ENCODE measurements around the gene NELL2.

NELL2 gene

GRCh38 chr12:44589697-44590096, 286.4 kb downstream of the NELL2 start:
- no peak for DNase-seq

- no peak for DNase-seq
These were observed 287.5 kb downstream of the NELL2 start for GRCh38 chr12:44588651-44589050.

- DNase-seq, result no peak
These were observed 291.5 kb downstream of the NELL2 start for GRCh38 chr12:44584625-44585024.

DNA sequence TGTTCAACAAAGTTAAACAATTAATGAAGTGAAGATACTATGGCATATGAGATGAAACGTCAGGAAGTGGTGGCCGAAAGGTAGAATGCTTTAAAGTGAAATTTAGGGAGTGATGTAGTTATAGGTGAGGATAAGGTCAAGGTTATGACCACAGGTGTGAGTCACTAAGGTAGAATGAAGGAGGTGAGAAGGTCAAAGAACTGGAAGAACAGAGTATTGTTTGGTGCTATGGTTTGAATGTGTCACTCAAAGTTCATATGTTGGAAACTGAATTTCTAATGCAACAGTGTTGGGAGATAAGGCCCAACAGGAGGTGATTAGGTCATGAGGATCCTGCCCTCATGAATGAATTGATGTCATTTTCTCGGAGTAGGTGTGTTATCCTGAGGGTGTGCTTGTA, 293.6 kb downstream of the NELL2 start:
- no peak for DNase-seq

DNA sequence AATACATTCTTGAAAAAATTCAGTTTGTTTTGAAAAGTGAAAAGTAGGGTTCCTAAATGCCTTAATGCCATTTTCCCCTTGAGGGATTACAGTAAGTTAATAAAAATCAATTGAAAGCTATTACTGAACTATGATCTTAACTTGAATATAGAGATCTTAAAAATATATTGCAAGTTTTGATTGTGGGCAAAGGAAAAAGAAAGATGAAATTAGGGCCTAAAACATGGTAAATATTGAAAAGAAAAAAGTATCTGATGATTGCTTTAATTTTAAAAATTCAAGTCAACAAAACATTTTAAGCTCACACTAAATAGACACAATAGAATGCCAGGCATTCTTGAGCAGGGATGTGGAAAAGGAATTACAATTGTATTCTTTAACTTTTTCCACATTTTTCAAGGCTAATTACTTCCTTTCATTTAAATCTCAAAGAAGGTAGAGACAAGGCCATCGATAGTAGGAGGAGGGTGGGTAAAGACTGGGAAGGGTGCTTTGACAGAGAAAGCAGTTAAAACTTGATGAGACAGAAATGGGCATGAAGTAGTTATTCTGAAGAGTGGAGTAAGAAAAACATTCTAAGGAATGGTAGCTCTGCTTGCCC, 294.4 kb downstream of the NELL2 start:
- DNase-seq, result no peak

GRCh38 chr12:44574586-44574985, 301.5 kb downstream of the NELL2 start:
- DNase-seq, result no peak

DNA sequence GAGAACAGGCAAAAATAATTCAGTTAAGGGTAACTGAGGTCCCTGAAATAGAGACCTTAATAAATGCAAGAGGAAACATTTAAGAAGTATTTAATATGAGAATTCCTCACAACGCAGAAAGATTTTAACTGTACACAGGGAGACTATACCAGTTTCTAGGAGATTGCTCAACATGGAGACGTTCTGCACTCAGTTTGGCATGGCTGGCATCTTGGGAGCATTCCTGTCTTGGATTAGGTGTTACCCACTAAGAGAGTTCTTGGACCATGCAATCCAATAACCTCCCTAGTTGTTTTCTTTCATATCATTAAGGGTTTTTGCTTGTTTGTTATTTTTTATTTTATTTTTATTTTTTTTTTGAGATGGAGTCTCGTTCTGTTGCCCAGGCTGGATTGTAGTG, 302.4 kb downstream of the NELL2 start:
- no peak for DNase-seq

DNA sequence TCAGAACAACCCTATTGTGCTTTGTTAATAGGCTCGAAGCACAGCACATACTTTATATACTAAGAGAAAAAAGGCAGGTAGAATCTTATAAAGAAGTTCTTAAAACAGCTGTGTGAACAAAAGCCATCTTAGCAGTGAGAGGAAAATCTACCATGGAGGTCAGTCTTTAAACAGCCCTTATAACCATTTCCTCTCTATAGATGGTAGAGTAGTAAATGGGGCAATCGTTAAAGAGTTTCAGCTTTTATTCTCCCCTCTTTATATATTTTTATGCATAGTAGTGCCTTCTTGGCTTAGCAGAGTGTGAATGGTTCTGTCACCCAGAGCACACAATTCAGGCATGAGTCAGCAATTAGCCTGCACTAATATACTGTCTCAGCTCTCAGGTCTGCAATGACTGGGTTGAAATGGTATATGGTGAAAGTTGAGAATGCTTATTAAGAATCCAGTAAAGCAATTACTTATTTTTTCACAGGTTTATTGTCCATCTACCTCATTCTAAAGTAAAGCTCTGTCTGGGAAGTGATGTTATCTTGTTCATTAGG, 305.0 kb downstream of the NELL2 start:
- DNase-seq, result no peak

DNA sequence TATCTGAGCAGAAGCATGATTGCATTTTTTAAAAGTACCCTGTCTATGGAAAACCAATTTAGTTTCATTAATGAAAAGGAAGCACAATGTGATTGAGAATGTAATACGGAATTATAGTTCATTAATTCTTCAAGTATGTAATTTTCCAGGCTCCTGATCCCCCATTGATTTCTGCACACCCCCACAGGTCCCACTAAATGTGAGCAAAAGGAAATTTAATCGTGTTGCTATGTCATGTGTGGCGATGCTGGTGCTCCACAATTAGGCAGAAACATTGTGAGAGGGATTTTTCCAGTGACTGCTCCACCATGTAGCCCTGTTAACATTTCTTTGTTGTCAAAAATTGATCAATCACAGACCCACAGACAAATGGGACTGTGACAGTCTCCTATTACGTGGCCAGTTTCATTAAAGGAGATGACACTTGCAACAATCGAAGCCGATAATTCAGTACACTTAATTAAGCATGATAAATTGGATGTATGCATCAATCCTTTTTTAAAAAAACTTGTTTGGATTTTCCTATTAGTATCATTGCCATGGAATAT, 306.0 kb downstream of the NELL2 start:
- no peak for DNase-seq

DNA sequence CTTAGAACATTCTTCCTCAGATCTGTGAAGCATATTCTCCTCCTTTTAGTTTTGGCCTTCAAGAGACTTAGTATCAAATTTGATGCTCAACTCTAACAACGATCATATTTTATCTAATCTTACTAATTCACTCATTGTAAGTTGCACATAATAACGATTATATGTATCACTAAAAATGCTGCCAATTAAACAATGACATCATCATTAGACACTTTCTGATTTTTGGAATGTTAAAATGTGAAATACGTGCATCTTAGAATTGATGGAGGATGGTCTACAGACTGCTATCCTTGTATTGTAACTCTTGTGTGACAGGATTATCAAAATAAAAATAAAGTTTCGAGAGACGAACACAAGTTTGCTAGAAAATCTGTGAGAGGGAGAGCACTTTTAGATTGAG, 311.0 kb downstream of the NELL2 start:
- no peak for DNase-seq

DNA sequence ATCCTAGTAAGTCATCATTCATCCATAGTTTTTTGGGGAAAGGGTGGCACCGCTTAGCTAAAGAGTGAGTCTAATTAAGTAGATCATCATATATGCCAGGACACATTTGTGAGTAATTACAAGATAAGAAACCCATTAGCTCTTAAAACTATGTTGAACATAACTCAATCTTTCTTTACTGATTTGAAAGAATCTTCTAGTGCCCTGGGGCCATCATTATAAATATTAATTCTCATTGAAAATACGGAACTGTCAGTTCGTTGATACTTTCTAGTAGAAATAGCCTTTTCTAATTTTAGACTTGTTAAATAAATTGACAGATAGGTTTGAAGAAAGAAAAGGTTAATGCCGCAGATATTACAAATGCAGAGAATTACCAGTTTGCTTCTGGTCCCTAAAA, 312.6 kb downstream of the NELL2 start:
- DNase-seq, result no peak

GRCh38 chr12:44558340-44559100, 317.6 kb downstream of the NELL2 start:
- DNase-seq, result no peak

- no peak for DNase-seq
These were observed 320.7 kb downstream of the NELL2 start for GRCh38 chr12:44555454-44555853.

DNA sequence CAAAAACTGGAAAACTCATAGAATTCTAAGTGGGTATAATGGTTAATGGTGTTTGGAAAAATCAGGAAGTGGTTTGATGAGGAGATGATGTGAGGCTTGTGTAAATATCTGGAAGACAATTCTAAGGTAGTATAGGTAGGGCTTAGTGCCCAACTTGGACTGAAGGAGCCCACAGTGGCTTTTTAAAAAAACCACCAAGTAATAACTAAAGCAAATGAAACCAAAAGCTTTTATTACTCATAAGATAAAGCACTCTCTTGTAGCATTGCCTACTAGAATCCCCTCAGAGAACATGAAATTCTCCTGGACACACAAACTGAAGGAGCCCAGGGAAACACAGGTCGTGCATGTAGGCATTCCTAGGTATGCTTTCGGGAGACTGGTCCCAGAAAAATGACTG, 324.5 kb downstream of the NELL2 start:
- DNase-seq, result no peak

- no peak for DNase-seq
These were observed 325.7 kb downstream of the NELL2 start for GRCh38 chr12:44550377-44550776.

- no peak for DNase-seq
These were observed 330.1 kb downstream of the NELL2 start for GRCh38 chr12:44546060-44546459.

DNA sequence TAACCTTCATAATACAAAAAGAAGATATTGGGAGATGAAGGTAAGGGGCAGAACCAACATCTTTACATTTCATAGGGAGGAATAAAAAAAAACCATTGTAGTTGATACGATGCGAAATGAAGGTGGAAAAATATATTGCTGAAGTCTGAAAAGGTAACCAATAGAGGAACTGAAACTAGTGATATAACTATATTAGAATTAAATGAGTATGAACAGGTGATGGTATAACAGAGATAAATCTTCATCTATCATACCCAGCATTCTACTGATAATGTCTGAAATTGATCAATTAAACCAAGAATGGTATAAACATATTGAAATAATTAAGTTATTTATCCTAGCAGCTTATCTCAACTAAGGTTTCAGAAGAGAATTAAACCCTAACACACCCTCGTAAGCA, 332.1 kb downstream of the NELL2 start:
- DNase-seq, result no peak

- no peak for DNase-seq
These were observed 333.4 kb downstream of the NELL2 start for GRCh38 chr12:44542716-44543115.

- no peak for DNase-seq
These were observed 338.8 kb downstream of the NELL2 start for GRCh38 chr12:44537354-44537753.

GRCh38 chr12:44532940-44533339, 343.2 kb downstream of the NELL2 start:
- DNase-seq, result no peak

GRCh38 chr12:44531320-44531971, 344.7 kb downstream of the NELL2 start:
- no peak for DNase-seq

DNA sequence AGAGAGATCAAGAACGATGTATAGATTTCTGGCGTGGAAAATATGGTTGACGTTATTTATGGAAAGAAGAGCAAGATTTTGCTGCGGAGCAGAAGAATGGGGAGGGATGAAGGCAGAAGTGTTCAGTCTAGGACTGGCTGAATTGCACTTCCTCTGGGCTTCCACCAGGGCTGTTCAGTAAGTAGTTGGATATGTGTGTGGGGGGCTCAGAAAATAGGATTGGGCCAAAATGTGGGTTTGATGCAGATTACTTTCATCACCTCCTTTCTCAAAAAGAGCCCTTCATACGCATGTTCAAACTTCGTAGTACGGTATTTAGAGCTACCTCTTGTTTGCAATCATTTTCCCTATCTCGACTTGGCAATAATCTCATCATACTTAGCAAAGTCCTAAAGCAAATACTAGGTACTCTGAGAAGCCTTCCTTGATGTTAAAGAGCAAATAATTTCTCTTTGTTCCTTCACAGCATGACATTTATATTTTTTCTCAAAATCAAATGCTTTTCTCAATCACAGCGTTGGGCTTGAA, 349.4 kb downstream of the NELL2 start:
- no peak for DNase-seq
